SK-MEL-5 (cell line): Measurements from ENCODE around the gene PPFIA1. TPM values are rescaled to one million over a fixed set of nuclear protein-coding genes. Genes with fewer than 3 reads are reported as not detected.
"Not testable (repeated sequence)": the region's sequence is repeated elsewhere in the genome, so short reads cannot be mapped to it uniquely, and the experiment has no call there.

ENCODE experiments used
- DNase-seq: peaks from one replicate; pipeline ENCODE4 v3.0.0-alpha.2; 2016; ENCODE audit warnings: low read depth, low spot score
- in situ Hi-C: cut with HindIII; loops from 2 replicates; pipeline ENCODE4 v1.10.0; 2016; ENCODE audit warnings: low sequenced_read_pairs, high pct_unique_total_duplicates, low pct_unique_long_range_greater_than_20kb
- total RNA-seq: library from RNA; depleted of rRNA; stranded (reverse); fragments of >200 nt; shearing (Covaris generic); gene quantifications from 2 replicates; pipeline ENCODE4 v1.2.3, GENCODE V29; 2014

The PPFIA1 gene
- total RNA-seq, 1 experiment from 2014 or later = 120 TPM

DNA sequence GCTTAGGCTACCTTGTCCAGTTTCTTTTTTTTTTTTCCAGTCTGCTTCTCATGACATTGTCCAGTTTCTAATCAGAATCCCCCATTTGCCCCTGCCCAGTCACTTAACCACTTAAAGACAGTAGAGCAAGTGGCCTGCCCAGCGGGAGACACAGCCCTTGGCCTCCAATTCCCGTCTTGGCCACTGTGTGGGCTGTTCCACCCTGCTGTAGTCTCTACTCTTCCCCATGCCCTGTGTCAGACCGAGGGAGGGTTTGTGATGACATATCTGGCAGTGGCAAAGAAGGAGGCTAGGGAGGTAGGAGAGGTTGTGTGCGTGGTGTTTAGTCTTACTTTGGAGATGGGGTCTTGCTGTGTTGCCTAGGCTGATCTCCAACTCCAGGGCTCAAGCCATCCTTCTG, 11.5 kb downstream of the PPFIA1 start:
- DNase-seq = no peak
- in situ Hi-C loops = loop anchor here (5.0 kb wide), 1 partner anchor 70 kb away; no protein-coding TSS in a partner anchor

GRCh38 chr11:70288721-70289120, 18.2 kb downstream of the PPFIA1 start:
- in situ Hi-C loops = no loop called here
- DNase-seq = no peak

GRCh38 chr11:70289582-70289981, 19.1 kb downstream of the PPFIA1 start:
- DNase-seq = no peak
- in situ Hi-C loops = no loop called here

DNA sequence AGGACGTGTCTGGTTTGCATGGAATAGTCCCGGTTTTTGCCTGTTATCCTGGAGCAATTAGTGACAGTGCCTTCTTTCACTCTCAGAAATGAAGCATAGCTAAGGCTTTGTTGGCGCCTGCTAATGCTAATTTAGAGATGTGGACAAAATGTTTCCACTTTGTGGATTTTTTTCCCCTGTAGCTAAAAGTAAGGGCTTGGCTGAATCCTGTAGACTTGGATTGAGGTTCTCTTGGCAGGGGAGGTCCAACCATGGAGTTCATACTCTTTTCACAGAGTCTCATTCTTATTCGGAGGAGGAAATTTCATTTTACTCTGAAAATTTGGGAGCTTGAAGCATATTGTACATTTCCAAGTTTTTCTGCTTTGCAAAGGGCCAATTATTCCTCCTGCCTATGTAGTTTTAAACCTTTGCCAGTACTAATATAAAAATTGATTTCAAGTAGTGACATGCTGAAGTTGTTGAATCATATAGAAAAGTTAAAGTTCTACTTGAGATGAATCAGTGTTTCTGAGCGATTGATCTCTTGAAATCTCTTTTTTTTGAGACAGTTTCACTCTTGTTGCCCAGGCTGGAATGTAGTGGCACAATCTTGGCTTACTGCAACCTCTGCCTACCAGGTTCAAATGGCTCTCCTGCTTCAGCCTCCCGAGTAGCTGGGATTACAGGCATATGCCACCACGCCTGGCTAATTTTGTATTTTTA, 20.0 kb downstream of the PPFIA1 start:
- DNase-seq = no peak

DNA sequence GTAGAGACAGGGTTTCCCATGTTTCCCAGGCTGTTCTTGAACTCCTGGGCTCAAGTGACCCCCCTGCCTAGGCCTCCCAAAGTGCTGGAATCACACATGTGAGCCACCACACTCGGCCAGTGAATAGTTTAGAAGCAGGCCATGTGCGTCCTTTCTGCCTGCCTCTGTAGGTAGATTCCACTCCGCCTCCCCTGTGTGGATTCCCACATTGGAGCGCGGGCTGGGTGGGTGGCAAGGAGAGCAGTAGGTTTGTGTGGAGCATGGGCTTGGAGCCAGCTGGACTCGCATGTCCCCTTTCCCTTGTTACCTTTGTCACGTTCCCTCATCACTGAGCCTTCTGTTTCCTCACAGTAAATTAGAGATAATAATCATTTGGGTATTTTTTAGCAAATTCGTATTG, 21.7 kb downstream of the PPFIA1 start:
- in situ Hi-C loops = no loop called here
- DNase-seq = no peak

More for the DNA sequence above, 20.0 kb downstream of the PPFIA1 start:
- in situ Hi-C loops = no loop called here

- DNase-seq = no peak
- in situ Hi-C loops = no loop called here
Observed at GRCh38 chr11:70292863-70293262, 22.4 kb downstream of the PPFIA1 start.

DNA sequence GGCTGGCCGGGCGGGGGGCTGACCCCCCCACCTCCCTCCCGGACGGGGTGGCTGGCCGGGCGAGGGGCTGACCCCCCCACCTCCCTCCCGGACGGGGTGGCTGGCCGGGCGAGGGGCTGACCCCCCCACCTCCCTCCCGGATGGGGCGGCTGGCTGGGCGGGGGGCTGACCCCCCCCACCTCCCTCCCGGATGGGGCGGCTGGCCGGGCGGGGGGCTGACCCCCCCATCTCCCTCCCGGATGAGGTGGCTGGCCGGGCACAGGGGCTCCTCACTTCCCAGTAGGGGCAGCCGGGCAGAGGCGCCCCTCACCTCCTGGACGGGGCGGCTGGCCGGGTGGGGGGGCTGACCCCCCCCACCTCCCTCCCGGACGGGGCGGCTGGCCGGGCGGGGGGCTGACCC, 24.7 kb downstream of the PPFIA1 start:
- in situ Hi-C loops, DNase-seq: not testable (repeated sequence)

GRCh38 chr11:70296681-70297080, 26.2 kb downstream of the PPFIA1 start:
- DNase-seq = no peak
- in situ Hi-C loops = no loop called here

- DNase-seq = peak; percentile 63
- in situ Hi-C loops = no loop called here
Observed at GRCh38 chr11:70297341-70297740, 26.9 kb downstream of the PPFIA1 start.

DNA sequence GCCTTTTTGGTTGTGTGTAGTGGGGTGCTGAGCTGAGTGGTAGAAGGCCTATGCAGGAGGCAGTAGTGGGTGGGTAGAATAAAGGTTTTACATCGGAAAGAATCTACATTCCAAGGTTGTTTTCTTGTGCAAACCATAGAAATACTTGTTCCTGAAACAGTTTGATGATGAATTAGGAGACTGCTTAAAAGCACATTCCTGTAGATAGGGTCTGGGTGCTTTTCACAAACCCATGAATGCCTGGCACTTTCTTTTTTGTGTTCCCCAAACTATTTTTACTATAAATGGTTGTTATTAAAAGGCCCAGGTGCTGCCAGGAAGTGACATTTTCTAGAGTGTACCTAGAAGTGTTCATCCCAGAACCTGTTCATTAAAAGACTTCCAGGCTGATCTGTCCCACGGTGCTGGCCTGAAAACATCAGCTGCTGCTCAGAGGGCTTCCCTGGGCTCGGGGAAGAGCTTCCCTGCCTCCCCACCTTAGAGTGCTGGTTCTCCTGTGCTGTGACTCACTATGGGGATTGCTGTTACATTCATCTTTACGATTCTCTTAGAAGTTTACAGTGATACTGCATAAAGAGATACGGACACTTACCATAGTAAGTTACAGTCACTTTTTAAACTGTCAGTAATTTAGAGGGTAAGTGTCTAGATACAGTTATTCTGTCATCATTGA, 27.9 kb downstream of the PPFIA1 start:
- in situ Hi-C loops = no loop called here

GRCh38 chr11:70299636-70300035, 29.1 kb downstream of the PPFIA1 start:
- no peak for DNase-seq
- in situ Hi-C loops = no loop called here

More for the DNA sequence above, 27.9 kb downstream of the PPFIA1 start:
- DNase-seq = no peak

DNA sequence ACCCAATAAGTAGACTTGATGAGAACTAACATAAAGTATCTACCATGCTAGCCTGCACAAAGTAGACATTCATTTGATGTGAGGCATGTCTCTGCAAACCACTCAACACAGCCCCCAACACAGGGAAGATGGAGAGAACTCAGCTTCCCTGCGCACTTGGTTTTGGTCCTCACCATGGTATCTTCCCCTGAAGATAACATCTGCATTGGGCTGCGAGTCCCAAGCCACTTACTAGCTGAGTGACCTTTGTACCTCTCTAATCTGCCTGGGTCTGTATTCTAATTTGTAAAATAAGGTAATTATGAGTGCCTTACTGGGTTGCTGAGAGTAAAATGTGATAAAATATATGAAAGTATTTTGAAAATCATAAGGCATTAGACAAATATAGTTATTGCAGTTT, 30.7 kb downstream of the PPFIA1 start:
- no peak for DNase-seq
- in situ Hi-C loops = no loop called here

DNA sequence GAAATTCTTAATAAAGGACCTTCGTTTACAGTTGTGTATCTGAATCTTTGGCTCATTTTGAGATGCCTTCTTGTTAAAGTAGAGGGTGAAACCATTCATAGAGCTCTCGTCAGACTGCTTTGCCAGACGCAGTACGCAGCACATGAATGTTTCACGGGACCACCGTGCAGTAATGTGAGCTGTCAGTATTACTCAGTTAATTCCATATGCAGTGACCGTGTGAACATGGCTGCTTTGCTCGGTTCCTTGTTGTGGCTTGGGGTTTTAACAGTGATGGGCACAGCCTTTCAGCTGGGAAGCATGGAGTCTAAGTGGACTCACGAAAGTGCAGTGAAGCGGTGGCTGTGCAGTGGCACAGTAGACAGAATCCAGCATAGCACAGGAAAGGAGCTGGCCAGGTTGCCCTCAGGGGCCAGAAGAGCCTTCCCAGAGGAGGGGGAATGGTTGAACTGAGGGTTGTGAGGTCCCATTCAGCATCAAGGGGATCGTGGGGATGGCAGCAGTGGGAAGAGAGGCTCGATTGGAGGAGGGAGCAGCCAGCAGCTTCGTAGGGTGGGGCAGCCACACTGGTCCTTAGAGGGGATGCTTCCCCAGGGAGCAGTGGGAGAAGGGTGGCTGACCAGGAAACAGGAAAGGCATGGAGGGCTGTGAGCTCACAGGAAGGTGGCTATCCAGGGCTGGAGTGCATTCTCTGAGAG, 31.4 kb downstream of the PPFIA1 start:
- in situ Hi-C loops = no loop called here

GRCh38 chr11:70302419-70302752, 31.9 kb downstream of the PPFIA1 start:
- in situ Hi-C loops = no loop called here
- DNase-seq = peak; percentile 97

More for the DNA sequence above, 31.4 kb downstream of the PPFIA1 start:
- DNase-seq = no peak

DNA sequence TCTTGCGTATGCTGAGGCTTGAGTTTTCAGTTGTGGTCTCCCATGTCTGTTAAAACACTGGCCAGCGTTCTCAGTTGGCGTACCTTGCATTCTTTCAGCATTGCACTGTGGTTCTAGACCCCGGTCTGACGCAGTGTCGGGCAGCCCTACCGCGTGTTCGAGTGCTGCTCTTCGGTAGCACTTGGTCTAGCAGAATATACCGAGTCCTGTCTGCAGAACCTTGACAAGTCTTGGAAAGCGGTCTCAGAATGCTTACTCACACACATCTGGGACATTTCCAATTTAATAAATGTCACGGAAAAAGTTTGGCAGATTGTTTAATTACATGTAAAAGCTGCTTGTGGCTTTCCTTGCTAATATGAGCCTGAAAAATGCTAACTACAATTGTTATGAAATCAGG, 32.6 kb downstream of the PPFIA1 start:
- DNase-seq = no peak
- in situ Hi-C loops = no loop called here

GRCh38 chr11:70304208-70304603, 33.7 kb downstream of the PPFIA1 start:
- DNase-seq = no peak

DNA sequence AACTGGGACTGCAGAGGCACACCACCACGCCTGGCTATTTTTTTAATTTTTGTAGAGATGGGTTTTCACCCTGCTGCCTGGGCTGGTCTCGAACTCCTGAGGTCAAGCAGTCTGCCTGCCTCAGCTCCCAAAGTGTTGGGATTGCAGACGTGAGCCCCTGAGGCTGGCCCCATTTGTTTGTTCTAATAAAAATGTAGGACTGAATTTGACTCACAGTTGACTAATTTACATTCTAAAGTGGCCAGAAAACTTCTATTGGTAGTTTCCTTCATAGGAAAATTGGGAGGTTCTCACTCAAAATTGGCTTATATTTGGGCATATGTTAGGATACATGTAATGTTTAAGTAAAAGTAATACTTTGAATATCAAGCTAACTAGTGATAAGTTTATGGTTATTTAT, 35.0 kb downstream of the PPFIA1 start:
- in situ Hi-C loops = no loop called here
- no peak for DNase-seq

More at GRCh38 chr11:70304208-70304603, 33.7 kb downstream of the PPFIA1 start:
- in situ Hi-C loops = no loop called here

DNA sequence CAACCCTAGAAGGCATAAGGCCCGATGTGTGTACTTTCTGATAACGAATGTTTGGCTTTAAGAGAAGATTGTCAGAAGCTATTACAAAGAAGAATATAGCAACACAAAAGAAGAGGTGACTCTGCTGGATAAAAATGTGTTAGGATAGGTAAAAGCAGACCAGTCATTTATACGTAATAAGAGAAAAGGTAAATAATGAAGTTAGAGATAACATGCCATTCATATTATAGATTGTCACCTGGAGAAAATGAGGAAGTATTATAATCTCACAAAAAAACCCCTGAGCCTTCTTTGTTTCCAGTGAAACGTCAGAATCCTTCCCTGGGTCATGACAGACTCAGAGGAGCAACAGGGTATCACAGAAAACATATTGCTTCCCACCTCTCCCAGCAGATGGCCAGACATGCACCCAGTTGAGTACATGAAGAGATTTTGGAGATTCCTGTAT, 36.1 kb downstream of the PPFIA1 start:
- no peak for DNase-seq
- in situ Hi-C loops = no loop called here

DNA sequence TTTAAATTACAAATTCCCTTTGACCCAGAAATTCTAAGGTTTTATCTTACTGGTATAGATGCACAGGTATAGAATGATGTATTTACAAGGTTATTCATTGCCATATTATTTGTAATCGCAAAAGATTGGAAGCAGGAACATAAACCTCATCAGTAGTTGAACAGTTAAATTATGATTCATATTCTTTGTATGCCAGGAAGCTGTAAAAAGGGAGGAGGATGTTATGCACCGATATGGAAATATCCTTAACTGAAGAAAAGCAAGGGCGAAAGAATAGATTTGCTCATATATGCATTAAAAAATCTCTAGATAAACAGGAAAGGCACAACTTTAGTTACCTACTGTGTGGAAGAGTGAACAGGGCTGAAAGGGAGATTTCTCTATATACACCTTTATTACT, 36.7 kb downstream of the PPFIA1 start:
- no peak for DNase-seq
- in situ Hi-C loops = no loop called here
